H1 (cell line): ENCODE results near the gene RPRM. TPM values are rescaled to one million over a fixed set of nuclear protein-coding genes. Genes with fewer than 3 reads are reported as not detected.

Source experiments
- CTCF ChIA-PET: fragments of 300-600 bp; sonication (Branson Sonifier 250); formaldehyde crosslinking; loops from one replicate; lab custom pipeline; 2021; ENCODE audit not compliant: partially characterized antibody; lab: Charles Lee
- POLR2A ChIA-PET: fragments of 300-600 bp; sonication (Branson Sonifier 250); formaldehyde crosslinking; loops from one replicate; lab custom pipeline; 2021; ENCODE audit warnings: inconsistent platforms; ENCODE audit not compliant: partially characterized antibody; lab: Charles Lee
- DNase-seq, 2 experiments: peaks; one replicate each; pipeline versions ENCODE4 v3.0.0 to v3.0.0-alpha.2; 2010 to 2022; ENCODE audit warnings: low spot score in 2 of 2, low read depth in 1 of 2, mixed read lengths in 1 of 2
- FAIRE-seq: peaks from 2 replicates; lab custom pipeline; 2011; peaks lifted over from hg19 to GRCh38; lab: Jason Lieb, UNC
- H2AFZ ChIP-seq: 2 replicates; pipeline ENCODE4 v1.8.1; 2012; ENCODE audit warnings: low read length, inconsistent platforms
- H2AK5ac ChIP-seq: 2 replicates; pipeline ENCODE4 v1.6.1; 2013; ENCODE audit warnings: low read depth, low read length
- H2BK120ac ChIP-seq: replicated peaks from 2 replicates; pipeline ENCODE3; 2013; ENCODE audit warnings: low read depth, low read length, inconsistent platforms
- H2BK12ac ChIP-seq: 2 replicates; pipeline ENCODE4 v1.6.1; 2013; ENCODE audit warnings: low read depth, low read length
- H2BK15ac ChIP-seq: 2 replicates; pipeline ENCODE4 v1.6.1; 2013; ENCODE audit warnings: low read length
- H2BK20ac ChIP-seq: 2 replicates; pipeline ENCODE4 v1.6.1; 2013; ENCODE audit warnings: low read length
- H2BK5ac ChIP-seq: 2 replicates; pipeline ENCODE4 v1.6.1; 2013; ENCODE audit warnings: low read depth, low read length
- H3K14ac ChIP-seq: 2 replicates; pipeline ENCODE4 v1.6.1; 2013; ENCODE audit warnings: inconsistent platforms; ENCODE audit not compliant: insufficient read length
- H3K18ac ChIP-seq: 2 replicates; pipeline ENCODE4 v1.6.1; 2013; ENCODE audit warnings: low read length; ENCODE audit errors: extremely low read depth
- H3K23ac ChIP-seq: 2 replicates; pipeline ENCODE4 v1.6.1; 2013; ENCODE audit warnings: inconsistent platforms; ENCODE audit not compliant: insufficient read length
- H3K23me2 ChIP-seq: 2 replicates; pipeline ENCODE4 v1.6.1; 2013; ENCODE audit warnings: low read depth, low read length
- H3K27ac ChIP-seq: 2 replicates; pipeline ENCODE4 v1.6.1; 2011; ENCODE audit warnings: low read depth, low read length, inconsistent platforms
- H3K27me3 ChIP-seq, 4 experiments: replicated peaks in 1 of 4; 1 replicate in 1 of 4; 2 replicates in 3 of 4; pipeline versions ENCODE4 v1.6.1 to v1.8.1; 2011 to 2013; ENCODE audit warnings: low read length in 3 of 4, mild to moderate bottlenecking in 3 of 4, inconsistent platforms in 2 of 4, mixed read lengths in 2 of 4, moderate library complexity in 1 of 4; ENCODE audit not compliant: control insufficient read depth in 3 of 4, insufficient read depth in 3 of 4; ENCODE audit errors: extremely low read depth in 1 of 4
- H3K36me3 ChIP-seq, 4 experiments: 2 replicates each; pipeline versions ENCODE4 v1.6.1 to v1.8.1; 2011 to 2013; ENCODE audit warnings: mild to moderate bottlenecking in 4 of 4, low read length in 3 of 4, moderate library complexity in 2 of 4, control low read depth in 1 of 4, inconsistent platforms in 1 of 4; ENCODE audit not compliant: insufficient read depth in 4 of 4, control insufficient read depth in 2 of 4
- H3K4ac ChIP-seq: replicated peaks from 2 replicates; pipeline ENCODE3; 2013; ENCODE audit warnings: low read length, low read depth, mixed read lengths, inconsistent platforms; ENCODE audit not compliant: insufficient read length
- H3K4me1 ChIP-seq, 4 experiments: replicated peaks in 1 of 4; 1 replicate in 1 of 4; 2 replicates in 3 of 4; pipeline versions ENCODE4 v1.6.1 to v1.8.1; 2011 to 2013; ENCODE audit warnings: low read length in 3 of 4, inconsistent platforms in 2 of 4, mixed read lengths in 1 of 4; ENCODE audit not compliant: insufficient read depth in 4 of 4, control insufficient read depth in 3 of 4
- H3K4me2 ChIP-seq, 2 experiments: 2 replicates each; pipeline versions ENCODE4 v1.6.1 to v1.8.1; 2011 to 2013; ENCODE audit warnings: low read depth in 2 of 2, low read length in 2 of 2, control low read depth in 1 of 2, inconsistent platforms in 1 of 2, mild to moderate bottlenecking in 1 of 2; ENCODE audit not compliant: insufficient read depth in 1 of 2
- H3K4me3 ChIP-seq, 4 experiments: fragments of 200-600, 300-600 bp in 1 of 4; sonication (generic), shearing (Covaris generic), sonication (Bioruptor Twin) in 1 of 4; 2 replicates each; pipeline versions ENCODE4 v1.5.1 to v1.8.1; 2011 to 2016; ENCODE audit warnings: low read length in 4 of 4, low read depth in 3 of 4, control low read depth in 2 of 4, inconsistent platforms in 2 of 4, mild to moderate bottlenecking in 2 of 4, mixed read lengths in 1 of 4, moderate library complexity in 1 of 4; ENCODE audit not compliant: insufficient read depth in 2 of 4; ENCODE audit errors: extremely low read depth in 1 of 4
- H3K56ac ChIP-seq: replicated peaks from 2 replicates; pipeline ENCODE3; 2013; ENCODE audit warnings: low read depth, mild to moderate bottlenecking, mixed read lengths, low read length, inconsistent platforms; ENCODE audit not compliant: insufficient read length
- H3K79me1 ChIP-seq: 2 replicates; pipeline ENCODE4 v1.6.1; 2013; ENCODE audit warnings: low read depth, low read length, control low read depth
- H3K79me2 ChIP-seq, 2 experiments: 2 replicates each; pipeline versions ENCODE4 v1.6.1 to v1.8.1; 2012 to 2013; ENCODE audit warnings: low read length in 2 of 2, mild to moderate bottlenecking in 2 of 2, inconsistent platforms in 1 of 2; ENCODE audit not compliant: insufficient read depth in 2 of 2, control insufficient read depth in 1 of 2
- H3K9ac ChIP-seq, 4 experiments: replicated peaks in 1 of 4; 1 replicate in 1 of 4; 2 replicates in 3 of 4; pipeline versions ENCODE4 v1.6.1 to v1.8.1; 2011 to 2013; ENCODE audit warnings: low read depth in 3 of 4, low read length in 3 of 4, control low read depth in 2 of 4, mild to moderate bottlenecking in 2 of 4, moderate library complexity in 2 of 4, inconsistent platforms in 1 of 4; ENCODE audit errors: extremely low read depth in 1 of 4
- H3K9me3 ChIP-seq, 2 experiments: 2 replicates each; pipeline versions ENCODE4 v1.6.1 to v1.8.1; 2012 to 2013; ENCODE audit warnings: mild to moderate bottlenecking in 2 of 2, moderate library complexity in 2 of 2, control low read depth in 1 of 2, inconsistent platforms in 1 of 2, low read depth in 1 of 2, low read length in 1 of 2, mixed read lengths in 1 of 2; ENCODE audit not compliant: insufficient read depth in 2 of 2
- H4K20me1 ChIP-seq, 2 experiments: replicated peaks in 1 of 2; 2 replicates each; pipeline versions ENCODE3 to v1.8.1; 2011 to 2013; ENCODE audit warnings: inconsistent platforms in 2 of 2, low read length in 2 of 2, mild to moderate bottlenecking in 1 of 2; ENCODE audit not compliant: insufficient read depth in 2 of 2, control insufficient read depth in 1 of 2
- H4K5ac ChIP-seq: 2 replicates; pipeline ENCODE4 v1.6.1; 2013; ENCODE audit warnings: low read length, low read depth, mixed read lengths, inconsistent platforms; ENCODE audit not compliant: insufficient read length
- H4K8ac ChIP-seq: 2 replicates; pipeline ENCODE4 v1.8.0; 2013; ENCODE audit warnings: mild to moderate bottlenecking, moderate library complexity, low read length, inconsistent platforms; ENCODE audit not compliant: insufficient read depth; ENCODE audit errors: extremely low read depth
- H4K91ac ChIP-seq: replicated peaks from 2 replicates; pipeline ENCODE3; 2013; ENCODE audit warnings: low read length, mixed read lengths, inconsistent platforms; ENCODE audit not compliant: insufficient read length
- CBX8 ChIP-seq: fragments of 300-800, 300-1000 bp; sonication (generic); IDR thresholded peaks from 2 replicates; pipeline ENCODE4 v1.7.1; 2016; ENCODE audit warnings: low read depth, low read length, borderline replicate concordance
- GABPA ChIP-seq: IDR thresholded peaks from 2 replicates; pipeline ENCODE4 v1.6.1; 2011; ENCODE audit warnings: mild to moderate bottlenecking, low read length, moderate library complexity, borderline replicate concordance; ENCODE audit not compliant: insufficient read depth
- KDM1A ChIP-seq: fragments of 200-600, 300-600 bp; sonication (generic); IDR thresholded peaks from 2 replicates; pipeline ENCODE4 v1.7.1; 2016; ENCODE audit warnings: mild to moderate bottlenecking, low read length, borderline replicate concordance
- NANOG ChIP-seq: IDR thresholded peaks from 2 replicates; pipeline ENCODE4 v1.6.1; 2011; ENCODE audit warnings: low read length, low read depth, mild to moderate bottlenecking, inconsistent platforms; ENCODE audit not compliant: insufficient read depth, poor library complexity, severe bottlenecking
- SAP30 ChIP-seq: fragments of 300-600 bp; sonication (generic); IDR thresholded peaks from 2 replicates; pipeline ENCODE4 v1.7.1; 2012; ENCODE audit warnings: low read length, moderate library complexity, mild to moderate bottlenecking, inconsistent platforms; ENCODE audit not compliant: insufficient read depth, insufficient replicate concordance
- TEAD4 ChIP-seq: IDR thresholded peaks from 2 replicates; pipeline ENCODE4 v1.6.1; 2012; ENCODE audit warnings: low read depth, low read length, inconsistent platforms, mixed read lengths
- ZNF274 ChIP-seq: IDR thresholded peaks from 2 replicates; pipeline ENCODE4 v1.7.0; 2012; ENCODE audit warnings: low read length, borderline replicate concordance; ENCODE audit errors: extremely low read depth
- WGBS, 2 experiments: shearing (Covaris generic) in 1 of 2; methylation state at CpG; one replicate each; pipeline versions ENCODE4 v1.1.6 to v1.1.7; 2013 to 2015; ENCODE audit warnings: low lambda C conversion rate in 2 of 2, mixed read lengths in 2 of 2, inconsistent platforms in 1 of 2, low coverage in 1 of 2, missing lambda C conversion rate in 1 of 2; ENCODE audit not compliant: insufficient replicate concordance in 2 of 2, insufficient coverage in 1 of 2, insufficient read length in 1 of 2; ENCODE audit errors: extremely low coverage in 1 of 2, missing lambda C conversion rate in 1 of 2; 5-methylcytosine and 5-hydroxymethylcytosine counted together
- polyA plus RNA-seq, 7 experiments: library from polyadenylated mRNA; depleted of rRNA in 3 of 7; stranded (reverse) in 5 of 7; unstranded in 2 of 7; fragments of >200 nt in 5 of 7; fragments of 200-250 nt in 2 of 7; gene quantifications; 1 replicate in 5 of 7; 2 replicates in 1 of 7; 4 replicates in 1 of 7; pipeline versions ENCODE4 v1.2.1 to v1.2.3, GENCODE V29; 2011 to 2013; ENCODE audit warnings: missing spikeins in 2 of 7, mixed read lengths in 2 of 7
- total RNA-seq: library from RNA; stranded (reverse); fragmentation: NEBNext Ultra II Directional; extraction: Animal tissue kit (Norgen Biotek cat#: 25700); gene quantifications from 2 replicates; pipeline ENCODE4 v1.2.1, GENCODE V29; 2021
- TF ChIP-seq, protein P1 (sequence below), 3 experiments: IDR thresholded peaks; 1 replicate in 2 of 3; 2 replicates in 1 of 3; pipeline versions ENCODE4 v1.5.1 to v1.6.1; 2011; ENCODE audit warnings: low read length in 3 of 3, mild to moderate bottlenecking in 3 of 3, inconsistent platforms in 2 of 3, low read depth in 1 of 3, moderate library complexity in 1 of 3; ENCODE audit not compliant: insufficient read depth in 1 of 3; ENCODE audit errors: control extremely low read depth in 1 of 3

The RPRM gene
- total and polyA plus RNA-seq, 2 of the 8 experiments (the other 6 are each of a cell fraction or from before 2014, with no cell fraction given), result 11.0 to 16.3 TPM

DNA sequence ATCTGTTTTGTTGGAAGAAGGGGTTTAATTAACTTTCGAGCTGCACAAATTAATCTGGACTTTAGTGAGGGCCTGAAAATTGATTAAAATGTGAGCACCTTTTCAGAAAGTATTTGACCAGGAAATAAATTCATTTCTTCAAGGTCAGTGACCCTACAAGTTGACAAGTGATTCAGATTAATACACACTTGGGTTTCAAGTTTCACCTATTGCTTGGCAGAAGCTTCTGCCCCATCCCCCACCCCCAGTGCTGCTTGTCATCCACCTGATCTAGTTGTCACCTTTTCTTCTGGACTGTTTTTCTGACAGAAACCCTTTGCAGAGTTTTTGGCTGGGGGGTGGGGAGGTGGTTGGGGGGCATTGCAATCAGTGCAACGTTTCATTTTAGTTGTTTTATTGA lies 46.2 kb downstream of the RPRM start:
- Histone ChIP-seq H4K5ac (no peak overlapping the region), H2AK5ac (no peak overlapping the region), H3K18ac (no peak overlapping the region), H3K79me2 (no peaks in the 10 kb centered on the region), H4K91ac (no peak overlapping the region), H4K8ac (no peak overlapping the region), H3K9ac (no peak overlapping the region), H2BK120ac (no peak overlapping the region), H3K4me1 (peaks cover 0 to 6% (median 2%) of the 10 kb centered on the region in 4 experiments; a peak in 4 of 7 replicates), H3K9me3 (no peaks in the 10 kb centered on the region), H4K20me1 (no peaks in the 10 kb centered on the region), H3K4me3 (no peak overlapping the region), H2BK5ac (no peak overlapping the region), H3K23ac (no peak overlapping the region), H3K23me2 (no peaks in the 10 kb centered on the region), H3K27ac (no peak overlapping the region), H2BK12ac (no peak overlapping the region), H2BK20ac (no peak overlapping the region), H2BK15ac (no peak overlapping the region), H3K14ac (no peak overlapping the region), H3K4me2 (no peak overlapping the region), H3K56ac (no peak overlapping the region), H2AFZ (no peak overlapping the region), H3K27me3 (no peaks in the 10 kb centered on the region), H3K4ac (no peak overlapping the region), H3K79me1 (no peaks in the 10 kb centered on the region), H3K36me3 (no peaks in the 10 kb centered on the region)
- no peak for FAIRE-seq
- ChIA-PET POLR2A (no interaction called here), CTCF (no interaction called here)
- 75% methylated on average over 2 of the region's 2 CpGs; no CpG with 5 or more reads in 1 of the 2 experiments for WGBS, 2 experiments
- no peak for DNase-seq
- TF ChIP-seq, protein P1, sequence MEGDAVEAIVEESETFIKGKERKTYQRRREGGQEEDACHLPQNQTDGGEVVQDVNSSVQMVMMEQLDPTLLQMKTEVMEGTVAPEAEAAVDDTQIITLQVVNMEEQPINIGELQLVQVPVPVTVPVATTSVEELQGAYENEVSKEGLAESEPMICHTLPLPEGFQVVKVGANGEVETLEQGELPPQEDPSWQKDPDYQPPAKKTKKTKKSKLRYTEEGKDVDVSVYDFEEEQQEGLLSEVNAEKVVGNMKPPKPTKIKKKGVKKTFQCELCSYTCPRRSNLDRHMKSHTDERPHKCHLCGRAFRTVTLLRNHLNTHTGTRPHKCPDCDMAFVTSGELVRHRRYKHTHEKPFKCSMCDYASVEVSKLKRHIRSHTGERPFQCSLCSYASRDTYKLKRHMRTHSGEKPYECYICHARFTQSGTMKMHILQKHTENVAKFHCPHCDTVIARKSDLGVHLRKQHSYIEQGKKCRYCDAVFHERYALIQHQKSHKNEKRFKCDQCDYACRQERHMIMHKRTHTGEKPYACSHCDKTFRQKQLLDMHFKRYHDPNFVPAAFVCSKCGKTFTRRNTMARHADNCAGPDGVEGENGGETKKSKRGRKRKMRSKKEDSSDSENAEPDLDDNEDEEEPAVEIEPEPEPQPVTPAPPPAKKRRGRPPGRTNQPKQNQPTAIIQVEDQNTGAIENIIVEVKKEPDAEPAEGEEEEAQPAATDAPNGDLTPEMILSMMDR (IDR thresholded peaks at IDR 0.05; ENCODE audit: control extremely low read depth in 1 of 3, insufficient read depth in 1 of 3, low read depth in 1 of 3, low read length in 3 of 3), result no peak
- TF ChIP-seq KDM1A (no peak), NANOG (no peak), ZNF274 (no peak), GABPA (no peak), TEAD4 (no peak), CBX8 (no peak), SAP30 (no peak)
